ENCODE data around the gene MAN1A1. TPM values are rescaled to one million over a fixed set of nuclear protein-coding genes. Genes with fewer than 3 reads are reported as not detected.

Gene MAN1A1
- total RNA-seq, 1 donor from 2014 or later: 19.7 TPM

DNA sequence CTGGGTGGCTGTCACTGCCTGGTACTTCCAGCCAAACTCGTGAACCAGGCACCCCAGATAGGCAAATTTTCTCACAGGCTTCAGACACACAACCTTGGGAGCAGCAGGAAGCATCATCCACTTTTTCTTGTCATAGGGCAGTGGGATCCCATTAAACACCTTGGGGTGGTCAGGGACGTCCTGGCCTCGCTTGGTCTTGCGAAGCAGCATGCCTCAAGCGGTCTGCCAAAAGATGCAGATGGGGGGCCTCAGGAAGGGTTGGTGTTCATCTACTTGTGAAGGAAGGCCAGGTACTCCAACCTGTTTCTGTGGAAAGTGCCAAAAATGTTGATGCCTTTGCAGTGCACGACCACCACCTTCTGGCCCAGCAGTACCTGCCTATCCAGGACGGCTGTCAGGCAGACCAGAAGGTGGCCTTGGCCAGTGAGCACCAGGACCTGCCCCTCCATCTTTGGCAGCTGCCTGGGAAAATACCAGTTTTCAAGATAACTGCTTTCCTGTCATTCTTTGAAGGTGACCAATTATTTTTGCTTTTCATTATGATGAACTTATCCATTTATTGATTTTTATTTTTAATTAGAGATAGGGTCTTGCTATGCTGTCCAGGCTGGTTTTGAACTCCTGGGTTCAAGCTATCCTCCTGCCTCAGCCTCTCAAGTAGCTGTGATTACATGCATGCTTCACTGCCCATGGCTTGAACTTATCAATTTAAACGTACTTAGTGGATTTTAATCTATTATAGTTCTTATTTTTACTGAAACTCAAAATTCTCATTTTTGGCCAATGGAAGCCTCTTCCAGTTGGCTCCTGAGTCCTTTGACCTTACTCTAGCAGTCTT lies 80.1 kb downstream of the MAN1A1 start:
- TF ChIP-seq, protein P1, sequence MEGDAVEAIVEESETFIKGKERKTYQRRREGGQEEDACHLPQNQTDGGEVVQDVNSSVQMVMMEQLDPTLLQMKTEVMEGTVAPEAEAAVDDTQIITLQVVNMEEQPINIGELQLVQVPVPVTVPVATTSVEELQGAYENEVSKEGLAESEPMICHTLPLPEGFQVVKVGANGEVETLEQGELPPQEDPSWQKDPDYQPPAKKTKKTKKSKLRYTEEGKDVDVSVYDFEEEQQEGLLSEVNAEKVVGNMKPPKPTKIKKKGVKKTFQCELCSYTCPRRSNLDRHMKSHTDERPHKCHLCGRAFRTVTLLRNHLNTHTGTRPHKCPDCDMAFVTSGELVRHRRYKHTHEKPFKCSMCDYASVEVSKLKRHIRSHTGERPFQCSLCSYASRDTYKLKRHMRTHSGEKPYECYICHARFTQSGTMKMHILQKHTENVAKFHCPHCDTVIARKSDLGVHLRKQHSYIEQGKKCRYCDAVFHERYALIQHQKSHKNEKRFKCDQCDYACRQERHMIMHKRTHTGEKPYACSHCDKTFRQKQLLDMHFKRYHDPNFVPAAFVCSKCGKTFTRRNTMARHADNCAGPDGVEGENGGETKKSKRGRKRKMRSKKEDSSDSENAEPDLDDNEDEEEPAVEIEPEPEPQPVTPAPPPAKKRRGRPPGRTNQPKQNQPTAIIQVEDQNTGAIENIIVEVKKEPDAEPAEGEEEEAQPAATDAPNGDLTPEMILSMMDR (IDR thresholded peaks at IDR 0.05; ENCODE audit: borderline replicate concordance): no peak
- Histone ChIP-seq H3K4me1 (no peaks in the 10 kb centered on the region), H3K27me3 (ENCODE audit: low read depth) (no peaks in the 10 kb centered on the region), H3K36me3 (peaks cover 17% of the 10 kb centered on the region), H3K4me3 (no peak overlapping the region), H3K9me3 (replicated peaks) (peaks cover 20% of the 10 kb centered on the region), H3K27ac (replicated peaks) (no peak overlapping the region)
- no peak for DNase-seq
- intact Hi-C loops (cut with micrococcal nuclease): no loop called here

DNA sequence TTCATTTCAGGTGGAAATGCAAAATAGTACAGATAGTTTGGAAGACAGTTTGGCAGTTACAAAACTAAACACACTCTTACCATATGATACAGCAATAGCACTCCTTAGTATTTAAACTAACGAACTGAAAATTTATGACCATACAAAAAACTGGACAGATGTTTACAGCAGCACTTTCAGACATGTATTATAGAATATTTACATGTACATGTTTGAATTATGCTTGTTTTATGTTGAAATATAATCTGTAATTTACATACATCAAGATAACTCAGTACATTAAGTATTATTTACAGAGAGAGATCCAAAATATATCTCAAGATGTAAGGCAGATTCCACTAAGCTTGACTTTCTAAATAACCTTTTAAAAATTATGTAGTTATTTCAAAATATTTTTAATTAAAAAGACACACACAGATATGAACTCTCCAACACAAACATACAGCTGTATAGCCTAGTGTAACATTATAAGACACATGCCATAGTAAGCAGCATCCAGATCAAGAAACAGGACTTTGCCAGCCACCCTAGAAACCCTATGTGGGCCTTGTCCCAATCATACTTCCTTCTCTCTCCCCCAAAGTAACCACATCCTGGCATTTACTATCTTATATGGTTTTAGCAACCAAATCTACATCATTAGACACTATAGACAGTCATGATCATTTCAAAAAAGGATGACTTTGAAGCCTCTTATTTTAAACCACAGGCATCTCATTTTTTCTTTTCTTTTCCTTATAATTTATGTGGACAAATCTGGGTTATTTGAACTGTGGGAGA lies 82.2 kb downstream of the MAN1A1 start:
- no peak overlapping the region for H3K27ac ChIP-seq (replicated peaks)
- intact Hi-C loops (cut with micrococcal nuclease): no loop called here
- DNase-seq: no peak
- no peaks in the 10 kb centered on the region for H3K4me1 ChIP-seq
- TF ChIP-seq, protein P1 (IDR thresholded peaks at IDR 0.05; ENCODE audit: borderline replicate concordance): no peak
- peaks cover 17% of the 10 kb centered on the region for H3K36me3 ChIP-seq
- H3K4me3 ChIP-seq: no peak overlapping the region
- no peaks in the 10 kb centered on the region for H3K27me3 ChIP-seq (ENCODE audit: low read depth)
- H3K9me3 ChIP-seq (replicated peaks): peaks cover 20% of the 10 kb centered on the region

DNA sequence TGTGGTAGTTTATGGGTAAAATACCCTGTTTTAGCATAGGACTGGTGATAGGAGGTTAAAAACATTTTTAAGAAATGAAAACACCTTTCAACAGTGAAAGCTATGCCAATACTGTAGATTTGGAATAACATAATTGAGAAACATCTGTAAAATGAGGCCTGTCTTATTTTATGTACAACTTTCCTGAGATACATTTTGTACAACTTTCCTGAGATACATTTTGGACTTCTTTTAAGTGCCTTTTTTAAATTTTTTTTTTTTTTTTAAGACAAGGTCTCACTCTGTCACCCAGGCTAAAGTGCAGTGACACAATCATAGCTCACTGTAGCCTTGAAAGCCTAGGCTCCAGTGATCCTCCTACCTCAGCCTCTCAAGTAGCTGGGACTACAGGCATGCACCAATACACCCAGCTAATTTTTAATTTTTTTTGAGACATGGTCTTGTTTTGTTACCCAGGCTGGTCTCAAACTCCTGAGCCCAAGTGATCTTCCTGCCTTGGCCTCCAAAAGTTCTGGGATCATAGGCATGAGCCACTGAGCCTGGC lies 84.6 kb downstream of the MAN1A1 start:
- H3K27me3 ChIP-seq (ENCODE audit: low read depth): no peaks in the 10 kb centered on the region
- H3K4me3 ChIP-seq: no peak overlapping the region
- peaks cover 1% of the 10 kb centered on the region for H3K9me3 ChIP-seq (replicated peaks)
- H3K4me1 ChIP-seq: no peaks in the 10 kb centered on the region
- TF ChIP-seq, protein P1 (IDR thresholded peaks at IDR 0.05; ENCODE audit: borderline replicate concordance): no peak
- no peak overlapping the region for H3K27ac ChIP-seq (replicated peaks)
- H3K36me3 ChIP-seq: peaks cover 9% of the 10 kb centered on the region
- intact Hi-C loops (cut with micrococcal nuclease): no loop called here
- DNase-seq: no peak

DNA sequence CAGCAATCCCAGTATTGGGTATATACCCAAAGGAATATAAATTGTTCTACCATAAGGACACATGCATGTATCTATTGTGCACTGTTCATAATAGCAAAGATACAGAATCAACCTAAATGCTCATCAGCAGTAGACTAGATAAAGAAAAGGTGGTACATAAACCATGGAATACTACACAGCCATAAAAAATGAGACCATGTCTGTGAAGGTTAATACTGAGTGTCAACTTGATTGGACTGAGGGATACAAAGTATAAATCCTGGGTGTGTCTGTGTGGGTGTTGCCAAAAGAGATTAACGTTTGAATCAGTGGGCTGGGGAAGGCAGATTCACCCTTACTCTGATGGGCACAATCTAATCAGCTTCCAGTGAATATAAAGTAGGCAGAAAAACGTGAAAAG lies 86.9 kb downstream of the MAN1A1 start:
- Histone ChIP-seq H3K4me3 (no peak overlapping the region), H3K36me3 (no peaks in the 10 kb centered on the region), H3K27me3 (ENCODE audit: low read depth) (no peaks in the 10 kb centered on the region), H3K4me1 (no peaks in the 10 kb centered on the region), H3K9me3 (replicated peaks) (no peaks in the 10 kb centered on the region), H3K27ac (replicated peaks) (no peak overlapping the region)
- intact Hi-C loops (cut with micrococcal nuclease): no loop called here
- no peak for DNase-seq
- TF ChIP-seq, protein P1 (IDR thresholded peaks at IDR 0.05; ENCODE audit: borderline replicate concordance): no peak

DNA sequence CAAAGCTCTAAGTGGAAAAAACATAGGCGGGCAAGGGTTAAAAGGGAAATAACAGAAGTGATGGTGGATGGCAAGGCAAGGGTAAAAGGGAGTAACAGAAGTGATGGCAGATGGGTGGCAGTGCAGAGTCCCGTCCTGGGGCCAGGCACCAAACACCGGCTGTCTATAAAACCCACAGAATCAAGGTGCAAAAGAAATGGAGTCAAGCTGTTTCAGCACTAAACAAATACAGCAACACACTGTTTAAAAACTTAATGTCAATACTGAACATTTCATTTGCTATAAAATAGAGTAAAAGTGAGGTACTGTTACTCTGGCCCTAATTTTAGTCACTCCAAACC lies 87.6 kb downstream of the MAN1A1 start:
- H3K4me1 ChIP-seq: no peaks in the 10 kb centered on the region
- no peak overlapping the region for H3K4me3 ChIP-seq
- DNase-seq: no peak
- no peaks in the 10 kb centered on the region for H3K36me3 ChIP-seq
- H3K27ac ChIP-seq (replicated peaks): no peak overlapping the region
- TF ChIP-seq, protein P1 (IDR thresholded peaks at IDR 0.05; ENCODE audit: borderline replicate concordance): no peak
- no peaks in the 10 kb centered on the region for H3K9me3 ChIP-seq (replicated peaks)
- intact Hi-C loops (cut with micrococcal nuclease): no loop called here
- H3K27me3 ChIP-seq (ENCODE audit: low read depth): no peaks in the 10 kb centered on the region

All from left ventricle myocardium inferior (tissue), 1 donor.